OCI-LY1 (cell line): Measurements from ENCODE around the gene MAP1LC3A.
"Not testable (repeated sequence)": the region's sequence is repeated elsewhere in the genome, so short reads cannot be mapped to it uniquely, and the experiment has no call there.

ENCODE experiments used
- EZH2 ChIP-seq: fragments of 200-600 bp; sonication (generic), shearing (Covaris generic); IDR thresholded peaks from 2 replicates; pipeline ENCODE4 v1.8.0; 2017; ENCODE audit warnings: borderline replicate concordance, mixed run types, mild to moderate bottlenecking, antibody characterized with exemption, low read length, moderate library complexity, mixed read lengths
- TF ChIP-seq, protein P1 (sequence below): fragments of 200-600 bp; sonication (generic), shearing (Covaris generic); IDR thresholded peaks from 2 replicates; pipeline ENCODE4 v1.5.1; 2017; ENCODE audit warnings: mild to moderate bottlenecking, antibody characterized with exemption, low read length, moderate library complexity, mixed read lengths

- TF ChIP-seq, protein P1, sequence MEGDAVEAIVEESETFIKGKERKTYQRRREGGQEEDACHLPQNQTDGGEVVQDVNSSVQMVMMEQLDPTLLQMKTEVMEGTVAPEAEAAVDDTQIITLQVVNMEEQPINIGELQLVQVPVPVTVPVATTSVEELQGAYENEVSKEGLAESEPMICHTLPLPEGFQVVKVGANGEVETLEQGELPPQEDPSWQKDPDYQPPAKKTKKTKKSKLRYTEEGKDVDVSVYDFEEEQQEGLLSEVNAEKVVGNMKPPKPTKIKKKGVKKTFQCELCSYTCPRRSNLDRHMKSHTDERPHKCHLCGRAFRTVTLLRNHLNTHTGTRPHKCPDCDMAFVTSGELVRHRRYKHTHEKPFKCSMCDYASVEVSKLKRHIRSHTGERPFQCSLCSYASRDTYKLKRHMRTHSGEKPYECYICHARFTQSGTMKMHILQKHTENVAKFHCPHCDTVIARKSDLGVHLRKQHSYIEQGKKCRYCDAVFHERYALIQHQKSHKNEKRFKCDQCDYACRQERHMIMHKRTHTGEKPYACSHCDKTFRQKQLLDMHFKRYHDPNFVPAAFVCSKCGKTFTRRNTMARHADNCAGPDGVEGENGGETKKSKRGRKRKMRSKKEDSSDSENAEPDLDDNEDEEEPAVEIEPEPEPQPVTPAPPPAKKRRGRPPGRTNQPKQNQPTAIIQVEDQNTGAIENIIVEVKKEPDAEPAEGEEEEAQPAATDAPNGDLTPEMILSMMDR, result not testable (repeated sequence)
- TF ChIP-seq EZH2, result not testable (repeated sequence)
Measured at GRCh38 chr20:34519841-34520240, 38.7 kb upstream of the MAP1LC3A start.
